GM12891 (cell line): ENCODE results near the gene PRDM16.

ENCODE experiments used
- POLR2A ChIP-seq: IDR thresholded peaks from 2 replicates; pipeline ENCODE4 v1.6.1; 2011; ENCODE audit warnings: low read depth, low read length, control low read depth
- TAF1 ChIP-seq: IDR thresholded peaks from 2 replicates; pipeline ENCODE4 v1.6.1; 2011; ENCODE audit warnings: low read depth, low read length, control low read depth

GRCh38 chr1:3183813-3184212 lies 114.8 kb downstream of the PRDM16 start:
- no peak for TF ChIP-seq POLR2A
- TF ChIP-seq TAF1 = no peak
